ENCODE data around the gene WNT11.

The WNT11 gene

DNA sequence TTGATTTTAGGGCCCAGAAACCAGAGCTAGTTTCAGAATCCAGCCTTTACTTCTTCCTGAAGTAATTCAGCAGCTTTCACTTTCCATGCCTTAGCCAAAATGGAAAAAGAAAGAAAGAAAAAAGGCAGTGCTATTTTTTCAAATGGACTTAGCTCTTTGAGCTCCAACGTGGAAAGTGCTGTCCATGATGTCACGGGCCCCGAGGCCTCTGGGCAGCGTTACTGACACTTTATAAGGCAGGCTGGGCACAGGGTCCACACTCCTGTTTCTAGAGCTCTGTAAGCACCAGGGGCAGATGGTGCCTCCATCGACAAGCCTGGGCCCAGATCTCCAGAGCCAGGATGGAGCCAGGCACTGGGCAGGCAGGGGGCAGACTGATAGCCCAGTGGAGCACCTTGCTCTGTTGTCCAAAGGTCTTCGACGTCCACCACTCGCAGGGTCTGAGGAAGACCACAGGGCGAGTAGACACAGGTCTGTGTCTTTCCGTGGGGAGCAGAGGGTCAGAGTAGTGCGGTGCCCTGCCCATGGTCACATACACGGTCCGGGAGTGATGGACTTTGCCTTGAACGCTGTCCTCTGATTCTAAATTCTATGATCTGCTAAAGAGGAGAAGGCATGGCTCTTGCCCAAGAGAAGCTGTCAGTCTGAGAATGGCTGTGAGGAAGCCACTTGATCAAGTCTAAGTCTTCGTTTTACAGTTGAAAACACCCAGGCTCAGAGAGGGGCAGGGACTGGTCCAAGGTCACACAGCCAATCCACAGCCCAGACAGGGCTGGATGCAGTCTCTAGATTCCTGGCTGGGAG, 22.0 kb upstream of the WNT11 start:
- TF ChIP-seq ZFX (IDR thresholded peaks at IDR 0.05; ENCODE audit: borderline replicate concordance) = no peak
- TF ChIP-seq, protein P1, sequence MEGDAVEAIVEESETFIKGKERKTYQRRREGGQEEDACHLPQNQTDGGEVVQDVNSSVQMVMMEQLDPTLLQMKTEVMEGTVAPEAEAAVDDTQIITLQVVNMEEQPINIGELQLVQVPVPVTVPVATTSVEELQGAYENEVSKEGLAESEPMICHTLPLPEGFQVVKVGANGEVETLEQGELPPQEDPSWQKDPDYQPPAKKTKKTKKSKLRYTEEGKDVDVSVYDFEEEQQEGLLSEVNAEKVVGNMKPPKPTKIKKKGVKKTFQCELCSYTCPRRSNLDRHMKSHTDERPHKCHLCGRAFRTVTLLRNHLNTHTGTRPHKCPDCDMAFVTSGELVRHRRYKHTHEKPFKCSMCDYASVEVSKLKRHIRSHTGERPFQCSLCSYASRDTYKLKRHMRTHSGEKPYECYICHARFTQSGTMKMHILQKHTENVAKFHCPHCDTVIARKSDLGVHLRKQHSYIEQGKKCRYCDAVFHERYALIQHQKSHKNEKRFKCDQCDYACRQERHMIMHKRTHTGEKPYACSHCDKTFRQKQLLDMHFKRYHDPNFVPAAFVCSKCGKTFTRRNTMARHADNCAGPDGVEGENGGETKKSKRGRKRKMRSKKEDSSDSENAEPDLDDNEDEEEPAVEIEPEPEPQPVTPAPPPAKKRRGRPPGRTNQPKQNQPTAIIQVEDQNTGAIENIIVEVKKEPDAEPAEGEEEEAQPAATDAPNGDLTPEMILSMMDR (IDR thresholded peaks at IDR 0.05) = no peak
- H3K27ac ChIP-seq = no peak overlapping the region

DNA sequence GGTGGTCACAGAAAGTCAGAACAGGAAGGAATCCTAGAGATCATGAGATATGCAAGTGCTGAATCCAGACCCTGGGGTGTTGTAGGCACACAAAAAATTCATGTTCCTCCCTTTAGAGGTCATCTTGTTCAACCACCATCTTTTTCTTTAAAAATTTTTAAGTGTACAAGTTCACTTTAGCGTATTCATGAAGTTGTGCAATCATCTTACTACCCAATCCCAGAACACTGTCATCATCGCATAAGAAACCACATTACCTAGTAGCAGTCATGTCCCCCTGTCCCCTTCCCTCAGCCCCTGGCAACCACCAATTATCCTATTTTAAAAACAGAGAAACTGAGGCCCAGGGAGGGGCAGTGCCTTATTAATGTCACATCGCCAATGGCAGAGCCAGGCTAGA, 20.3 kb upstream of the WNT11 start:
- TF ChIP-seq, protein P1 (IDR thresholded peaks at IDR 0.05) = no peak
- TF ChIP-seq ZFX (IDR thresholded peaks at IDR 0.05; ENCODE audit: borderline replicate concordance) = no peak
- H3K27ac ChIP-seq = no peak overlapping the region

DNA sequence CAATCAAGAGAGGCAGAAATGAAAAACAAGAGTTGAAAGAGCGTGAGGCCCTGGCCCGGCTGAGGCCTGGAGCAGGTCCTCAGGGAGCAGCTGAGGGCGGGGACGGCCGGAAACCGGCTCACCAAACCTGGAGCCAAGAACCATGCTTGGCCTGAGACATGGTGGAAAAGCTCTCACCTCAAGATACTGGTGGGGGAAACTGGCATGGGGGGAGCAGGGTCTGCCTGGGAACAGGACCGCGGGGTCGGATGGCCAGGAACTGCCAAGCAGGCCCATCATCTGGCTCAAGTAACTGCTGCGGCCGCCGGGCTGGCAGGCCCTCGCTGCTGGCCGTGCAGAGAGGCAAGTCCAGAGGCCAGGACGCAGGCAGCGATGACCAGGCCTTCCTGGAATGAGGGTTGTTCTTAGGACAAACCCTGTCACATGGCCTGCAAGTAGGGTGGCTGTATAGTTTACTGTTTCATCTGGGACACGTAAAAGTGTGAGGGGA, 18.9 kb upstream of the WNT11 start:
- TF ChIP-seq ZFX (IDR thresholded peaks at IDR 0.05; ENCODE audit: borderline replicate concordance) = no peak
- TF ChIP-seq, protein P1 (IDR thresholded peaks at IDR 0.05) = no peak
- H3K27ac ChIP-seq = no peak overlapping the region

DNA sequence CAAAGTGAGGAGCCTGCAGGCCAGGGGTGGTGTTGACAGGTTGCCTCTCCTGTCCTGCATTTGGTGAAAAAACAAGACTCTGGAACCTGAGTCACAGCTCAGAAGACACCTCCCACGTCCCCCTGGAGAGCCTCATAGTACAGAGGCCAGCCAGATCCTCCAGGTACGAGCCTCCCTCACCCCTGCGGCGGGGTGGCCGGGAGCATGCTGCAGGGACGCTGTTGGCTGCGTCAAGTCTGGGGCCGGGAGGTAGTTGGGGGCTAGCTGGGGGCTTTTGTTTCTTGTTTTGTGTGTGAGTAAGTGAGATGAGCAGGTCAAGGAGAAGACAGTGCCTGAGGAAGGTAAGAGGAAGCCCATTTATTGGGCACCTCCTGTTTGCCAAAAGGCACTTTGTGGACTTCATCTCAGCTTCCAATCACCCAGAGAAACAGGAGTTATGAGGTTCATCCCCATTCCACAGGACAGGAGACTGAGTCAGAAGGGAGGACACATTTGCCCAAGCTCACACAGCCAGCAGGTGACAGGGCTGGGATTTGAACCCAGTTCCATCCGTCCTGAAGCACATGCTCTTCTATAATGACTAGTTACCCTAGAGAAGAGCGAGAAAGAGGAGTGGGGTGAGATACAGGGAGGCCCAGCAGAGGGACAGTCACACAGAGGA, 18.3 kb upstream of the WNT11 start:
- no peak overlapping the region for H3K27ac ChIP-seq
- TF ChIP-seq, protein P1 (IDR thresholded peaks at IDR 0.05) = no peak
- no peak for TF ChIP-seq ZFX (IDR thresholded peaks at IDR 0.05; ENCODE audit: borderline replicate concordance)

DNA sequence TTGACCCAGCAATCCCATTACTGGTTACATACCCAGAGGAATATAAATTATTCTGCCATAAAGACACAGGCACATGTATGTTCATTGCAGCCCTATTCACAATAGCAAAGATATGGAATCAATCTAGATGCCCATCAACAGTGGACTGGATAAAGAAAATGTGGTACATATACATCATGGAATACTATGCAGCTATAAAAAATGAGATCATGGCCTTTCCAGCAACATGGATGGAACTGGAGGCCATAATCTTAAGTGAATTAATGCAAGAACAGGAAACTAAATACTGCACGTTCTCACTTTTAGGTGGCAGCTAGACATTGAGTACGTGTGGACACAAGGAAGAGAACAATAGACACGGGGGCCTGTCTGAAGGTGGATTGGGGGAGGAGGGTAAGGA, 15.1 kb upstream of the WNT11 start:
- no peak overlapping the region for H3K27ac ChIP-seq
- TF ChIP-seq ZFX (IDR thresholded peaks at IDR 0.05; ENCODE audit: borderline replicate concordance) = no peak
- TF ChIP-seq, protein P1 (IDR thresholded peaks at IDR 0.05) = no peak

DNA sequence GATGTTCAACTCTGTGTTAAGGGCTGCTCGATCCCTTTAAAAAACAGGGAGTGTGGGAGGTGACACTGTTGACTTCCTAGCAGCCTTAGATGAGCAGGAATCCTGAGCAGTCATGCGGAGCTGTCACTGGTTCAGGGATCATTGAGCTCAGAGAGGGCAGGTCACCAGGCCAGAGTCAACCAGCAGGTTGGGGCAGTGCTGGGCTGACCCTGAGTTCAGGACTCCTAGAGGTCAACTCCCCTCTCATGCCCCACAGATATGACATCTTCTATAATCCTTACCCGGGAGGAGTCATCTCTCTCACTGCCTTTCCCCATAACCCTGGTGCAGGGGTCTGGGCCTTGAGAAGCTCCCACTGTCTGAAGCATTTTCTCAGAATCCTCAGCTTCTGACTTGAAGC, 12.9 kb upstream of the WNT11 start:
- H3K27ac ChIP-seq = no peak overlapping the region
- TF ChIP-seq, protein P1 (IDR thresholded peaks at IDR 0.05) = no peak
- TF ChIP-seq ZFX (IDR thresholded peaks at IDR 0.05; ENCODE audit: borderline replicate concordance) = no peak
